Hepatocyte (in vitro differentiated cells): ENCODE results near the gene NXPE2.

Experiments
- CTCF ChIP-seq: fragments of 200-600 bp; sonication (generic); IDR thresholded peaks from 2 replicates; pipeline ENCODE4 v1.5.1; 2016; ENCODE audit warnings: antibody characterized with exemption, mild to moderate bottlenecking; ENCODE audit not compliant: poor library complexity
- EZH2phosphoT487 ChIP-seq: fragments of 200-600 bp; sonication (generic); IDR thresholded peaks from one replicate; pipeline ENCODE4 v1.6.1; 2018; ENCODE audit warnings: antibody characterized with exemption, mild to moderate bottlenecking, low read depth, moderate library complexity; ENCODE audit not compliant: unreplicated experiment, severe bottlenecking

- TF ChIP-seq EZH2phosphoT487 (no peak), CTCF (no peak)
Measured at GRCh38 chr11:114666760-114667159, 11.6 kb upstream of the NXPE2 start.
